ENCODE data around the gene CDK19. TPM values are rescaled to one million over a fixed set of nuclear protein-coding genes. Genes with fewer than 3 reads are reported as not detected.

Gene CDK19
- total RNA-seq, 2 donors from 2014 or later = 17.1 to 17.7 TPM

- H3K4me3 Mint-ChIP-seq = no peak overlapping the region
- peaks cover 9% of the 10 kb centered on the region for H3K4me1 Mint-ChIP-seq
- no peak for DNase-seq
- peaks cover 6% of the 10 kb centered on the region for H3K36me3 Mint-ChIP-seq (ENCODE audit: low read depth)
- no peak for ATAC-seq
- H3K27me3 Mint-ChIP-seq = no peaks in the 10 kb centered on the region
- peak overlapping the region; percentile 37 for H3K27ac Mint-ChIP-seq
- H3K9me3 ChIP-seq (ENCODE audit: control insufficient read depth, low read length, poor library complexity, severe bottlenecking) = no peaks in the 10 kb centered on the region
These were observed 143.1 kb downstream of the CDK19 start for GRCh38 chr6:110672122-110672521.

GRCh38 chr6:110671447-110671846 is 143.8 kb downstream of the CDK19 start:
- H3K4me1 Mint-ChIP-seq = peaks cover 9% of the 10 kb centered on the region
- no peaks in the 10 kb centered on the region for H3K27me3 Mint-ChIP-seq
- no peak for ATAC-seq

GRCh38 chr6:110665600-110665999 is 149.7 kb downstream of the CDK19 start:
- no peak for ATAC-seq
- Mint-ChIP-seq H3K4me1 (peaks cover 8% of the 10 kb centered on the region), H3K36me3 (ENCODE audit: low read depth) (peaks cover 10% of the 10 kb centered on the region), H3K27me3 (no peaks in the 10 kb centered on the region), H3K27ac (no peak overlapping the region), H3K4me3 (no peak overlapping the region)
- no peak for DNase-seq
- no peaks in the 10 kb centered on the region for H3K9me3 ChIP-seq (ENCODE audit: control insufficient read depth, low read length, poor library complexity, severe bottlenecking)

More at GRCh38 chr6:110671447-110671846, 143.8 kb downstream of the CDK19 start:
- no peaks in the 10 kb centered on the region for H3K9me3 ChIP-seq (ENCODE audit: control insufficient read depth, low read length, poor library complexity, severe bottlenecking)
- H3K27ac Mint-ChIP-seq = peak overlapping the region; percentile 37
- no peak for DNase-seq
- peaks cover 6% of the 10 kb centered on the region for H3K36me3 Mint-ChIP-seq (ENCODE audit: low read depth)
- H3K4me3 Mint-ChIP-seq = no peak overlapping the region

- no peaks in the 10 kb centered on the region for H3K9me3 ChIP-seq (ENCODE audit: control insufficient read depth, low read length, poor library complexity, severe bottlenecking)
- DNase-seq (no peak), ATAC-seq (peak; percentile 52)
- Mint-ChIP-seq H3K4me1 (peaks cover 8% of the 10 kb centered on the region), H3K27me3 (no peaks in the 10 kb centered on the region), H3K27ac (no peak overlapping the region), H3K4me3 (no peak overlapping the region), H3K36me3 (ENCODE audit: low read depth) (peaks cover 10% of the 10 kb centered on the region)
These were observed 150.3 kb downstream of the CDK19 start for GRCh38 chr6:110664933-110665332.

- DNase-seq (no peak), ATAC-seq (no peak)
- Mint-ChIP-seq H3K27ac (no peak overlapping the region), H3K27me3 (no peaks in the 10 kb centered on the region), H3K4me3 (no peak overlapping the region), H3K4me1 (peaks cover 8% of the 10 kb centered on the region), H3K36me3 (ENCODE audit: low read depth) (peaks cover 10% of the 10 kb centered on the region)
- no peaks in the 10 kb centered on the region for H3K9me3 ChIP-seq (ENCODE audit: control insufficient read depth, low read length, poor library complexity, severe bottlenecking)
These were observed 152.6 kb downstream of the CDK19 start for GRCh38 chr6:110662490-110663211.

- peaks cover 8% of the 10 kb centered on the region for H3K4me1 Mint-ChIP-seq
- no peak overlapping the region for H3K4me3 Mint-ChIP-seq
- DNase-seq (no peak), ATAC-seq (no peak)
- no peaks in the 10 kb centered on the region for H3K27me3 Mint-ChIP-seq
- no peak overlapping the region for H3K27ac Mint-ChIP-seq
- no peaks in the 10 kb centered on the region for H3K9me3 ChIP-seq (ENCODE audit: control insufficient read depth, low read length, poor library complexity, severe bottlenecking)
- H3K36me3 Mint-ChIP-seq (ENCODE audit: low read depth) = peaks cover 10% of the 10 kb centered on the region
These were observed 153.9 kb downstream of the CDK19 start for GRCh38 chr6:110661414-110661813.

GRCh38 chr6:110660066-110660655 is 155.1 kb downstream of the CDK19 start:
- no peak overlapping the region for H3K4me3 Mint-ChIP-seq
- DNase-seq (no peak), ATAC-seq (no peak)
- H3K27ac Mint-ChIP-seq = no peak overlapping the region
- no peaks in the 10 kb centered on the region for H3K27me3 Mint-ChIP-seq
- peaks cover 12% of the 10 kb centered on the region for H3K36me3 Mint-ChIP-seq (ENCODE audit: low read depth)
- peaks cover 12% of the 10 kb centered on the region for H3K4me1 Mint-ChIP-seq
- no peaks in the 10 kb centered on the region for H3K9me3 ChIP-seq (ENCODE audit: control insufficient read depth, low read length, poor library complexity, severe bottlenecking)

- Mint-ChIP-seq H3K36me3 (ENCODE audit: low read depth) (peaks cover 3% of the 10 kb centered on the region), H3K4me3 (no peak overlapping the region)
- no peak for DNase-seq
These were observed 156.5 kb downstream of the CDK19 start for GRCh38 chr6:110658631-110659211.

GRCh38 chr6:110656492-110656891 is 158.8 kb downstream of the CDK19 start:
- peaks cover 3% of the 10 kb centered on the region for H3K36me3 Mint-ChIP-seq (ENCODE audit: low read depth)
- no peak for DNase-seq
- H3K27ac Mint-ChIP-seq = no peak overlapping the region
- no peak overlapping the region for H3K4me3 Mint-ChIP-seq
- ATAC-seq = no peak
- H3K9me3 ChIP-seq (ENCODE audit: control insufficient read depth, low read length, poor library complexity, severe bottlenecking) = no peaks in the 10 kb centered on the region
- H3K4me1 Mint-ChIP-seq = peaks cover 21% of the 10 kb centered on the region
- no peaks in the 10 kb centered on the region for H3K27me3 Mint-ChIP-seq

More at GRCh38 chr6:110658631-110659211, 156.5 kb downstream of the CDK19 start:
- H3K9me3 ChIP-seq (ENCODE audit: control insufficient read depth, low read length, poor library complexity, severe bottlenecking) = no peaks in the 10 kb centered on the region
- Mint-ChIP-seq H3K27me3 (no peaks in the 10 kb centered on the region), H3K27ac (no peak overlapping the region), H3K4me1 (peaks cover 9% of the 10 kb centered on the region)
- ATAC-seq = no peak

GRCh38 chr6:110655821-110656220 is 159.4 kb downstream of the CDK19 start:
- H3K9me3 ChIP-seq (ENCODE audit: control insufficient read depth, low read length, poor library complexity, severe bottlenecking) = no peaks in the 10 kb centered on the region
- H3K27ac Mint-ChIP-seq = no peak overlapping the region
- H3K27me3 Mint-ChIP-seq = no peaks in the 10 kb centered on the region
- H3K36me3 Mint-ChIP-seq (ENCODE audit: low read depth) = peaks cover 3% of the 10 kb centered on the region
- peaks cover 22% of the 10 kb centered on the region for H3K4me1 Mint-ChIP-seq
- ATAC-seq = no peak
- no peak for DNase-seq
- no peak overlapping the region for H3K4me3 Mint-ChIP-seq

GRCh38 chr6:110654096-110654820 is 161.0 kb downstream of the CDK19 start:
- Mint-ChIP-seq H3K4me3 (no peak overlapping the region), H3K27me3 (no peaks in the 10 kb centered on the region), H3K4me1 (peaks cover 23% of the 10 kb centered on the region), H3K36me3 (ENCODE audit: low read depth) (peaks cover 3% of the 10 kb centered on the region), H3K27ac (peak overlapping the region; percentile 72)
- no peaks in the 10 kb centered on the region for H3K9me3 ChIP-seq (ENCODE audit: control insufficient read depth, low read length, poor library complexity, severe bottlenecking)
- ATAC-seq (no peak), DNase-seq (no peak)

GRCh38 chr6:110653381-110653780 is 161.9 kb downstream of the CDK19 start:
- no peaks in the 10 kb centered on the region for H3K9me3 ChIP-seq (ENCODE audit: control insufficient read depth, low read length, poor library complexity, severe bottlenecking)
- no peak overlapping the region for H3K4me3 Mint-ChIP-seq
- H3K36me3 Mint-ChIP-seq (ENCODE audit: low read depth) = peaks cover 3% of the 10 kb centered on the region
- no peak for DNase-seq
- peaks cover 23% of the 10 kb centered on the region for H3K4me1 Mint-ChIP-seq
- peak overlapping the region; percentile 72 for H3K27ac Mint-ChIP-seq
- no peaks in the 10 kb centered on the region for H3K27me3 Mint-ChIP-seq
- peak; percentile 44 for ATAC-seq

GRCh38 chr6:110652520-110652919 is 162.7 kb downstream of the CDK19 start:
- Mint-ChIP-seq H3K4me1 (peaks cover 23% of the 10 kb centered on the region), H3K27me3 (no peaks in the 10 kb centered on the region), H3K36me3 (ENCODE audit: low read depth) (peaks cover 3% of the 10 kb centered on the region), H3K4me3 (no peak overlapping the region), H3K27ac (peak overlapping the region; percentile 72)
- no peak for DNase-seq
- H3K9me3 ChIP-seq (ENCODE audit: control insufficient read depth, low read length, poor library complexity, severe bottlenecking) = no peaks in the 10 kb centered on the region
- ATAC-seq = no peak

Data from T-helper 17 cell (primary cell).